HG02870 (cell line): Measurements from ENCODE around the gene NPAS4.
"Not testable (repeated sequence)": the region's sequence is repeated elsewhere in the genome, so short reads cannot be mapped to it uniquely, and the experiment has no call there.

ENCODE experiments used
- ATAC-seq: cut with Tn5 transposase; IDR thresholded peaks from one replicate; pipeline ENCODE4 v1.9.1; 2021; ENCODE audit warnings: mild to moderate bottlenecking, moderate library complexity; ENCODE audit not compliant: unreplicated experiment

Gene NPAS4

DNA sequence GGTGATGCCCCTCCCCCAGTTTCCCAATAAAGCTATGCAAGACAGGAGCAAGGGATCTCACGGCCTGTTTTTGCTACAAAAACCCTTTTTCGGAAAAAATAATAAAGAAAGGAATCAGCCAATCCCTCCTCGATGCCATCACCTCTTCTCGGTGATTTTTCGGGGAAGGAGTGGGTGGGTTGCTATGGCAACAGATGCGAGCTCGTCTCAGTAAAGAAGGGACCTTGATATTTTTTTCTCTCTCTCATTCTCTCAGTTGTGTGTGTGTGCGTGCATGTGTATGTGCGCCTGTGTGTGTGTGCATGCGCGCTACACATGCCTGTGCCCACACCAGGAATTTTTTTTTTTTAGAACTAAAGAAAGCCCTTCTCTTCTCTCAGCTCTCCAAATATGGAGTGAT is 3.8 kb upstream of the NPAS4 start:
- no peak for ATAC-seq

GRCh38 chr11:66418168-66418985 is 2.5 kb upstream of the NPAS4 start:
- no peak for ATAC-seq

DNA sequence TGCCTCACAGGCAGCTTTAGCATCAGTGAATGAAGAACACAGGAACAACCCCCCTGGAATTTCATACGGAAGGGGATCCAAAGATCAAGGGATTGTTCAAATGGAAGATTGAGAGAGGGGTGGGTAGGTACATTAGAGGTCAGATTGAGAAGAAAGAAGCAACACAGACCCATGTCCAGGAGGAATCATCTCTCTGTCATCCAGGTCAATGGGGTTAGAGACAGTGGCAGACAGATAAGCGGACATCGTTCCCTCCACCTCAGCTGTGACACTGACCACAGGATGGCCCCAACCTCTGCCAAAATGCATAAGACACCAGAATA is 1.9 kb upstream of the NPAS4 start:
- no peak for ATAC-seq

DNA sequence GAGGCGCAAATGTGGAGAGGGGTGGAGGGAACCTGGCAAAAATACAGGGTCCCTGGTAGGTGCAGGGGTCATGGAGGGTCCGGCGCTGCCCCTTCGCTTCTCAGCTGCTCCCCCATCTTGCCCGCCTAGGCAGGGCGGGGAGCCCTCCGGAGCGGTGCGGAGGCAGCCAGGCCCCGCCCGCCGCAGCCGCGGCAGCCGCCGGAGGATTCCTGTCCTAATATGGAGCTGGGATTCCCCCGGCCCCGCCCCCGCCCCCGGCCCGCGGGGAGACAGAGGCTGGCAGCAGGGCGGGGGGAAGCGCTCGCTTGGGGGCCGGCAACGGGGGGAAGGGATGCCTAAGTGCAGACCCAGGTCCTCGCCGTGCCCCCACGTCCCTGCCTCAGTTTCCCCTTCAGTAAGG is 1.0 kb upstream of the NPAS4 start:
- ATAC-seq, result no peak

- no peak for ATAC-seq
Observed at GRCh38 chr11:66421492-66422205, 814 bp downstream of the NPAS4 start.

- no peak for ATAC-seq
Observed at GRCh38 chr11:66426314-66426713, 5.5 kb downstream of the NPAS4 start.

DNA sequence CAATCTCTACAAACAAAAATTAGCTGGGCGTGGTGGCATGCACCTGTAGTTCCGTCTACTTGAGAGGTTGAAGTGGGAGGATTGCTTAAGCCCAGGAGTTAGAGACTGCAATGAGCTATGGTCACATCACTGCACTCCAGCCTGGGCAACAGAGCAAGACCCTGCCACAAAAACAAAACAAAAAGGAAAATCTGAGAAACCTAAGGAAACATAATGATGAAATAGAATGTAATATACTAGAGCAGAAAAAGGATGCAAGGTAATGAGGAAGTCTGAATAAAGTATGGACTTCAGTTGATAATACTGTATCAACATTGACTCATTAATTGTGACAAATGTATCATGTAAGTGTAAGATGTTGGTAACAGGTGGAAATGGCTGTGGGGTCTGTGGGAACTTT is 8.1 kb downstream of the NPAS4 start:
- no peak for ATAC-seq

- no peak for ATAC-seq
Observed at GRCh38 chr11:66429983-66430602, 9.3 kb downstream of the NPAS4 start.

DNA sequence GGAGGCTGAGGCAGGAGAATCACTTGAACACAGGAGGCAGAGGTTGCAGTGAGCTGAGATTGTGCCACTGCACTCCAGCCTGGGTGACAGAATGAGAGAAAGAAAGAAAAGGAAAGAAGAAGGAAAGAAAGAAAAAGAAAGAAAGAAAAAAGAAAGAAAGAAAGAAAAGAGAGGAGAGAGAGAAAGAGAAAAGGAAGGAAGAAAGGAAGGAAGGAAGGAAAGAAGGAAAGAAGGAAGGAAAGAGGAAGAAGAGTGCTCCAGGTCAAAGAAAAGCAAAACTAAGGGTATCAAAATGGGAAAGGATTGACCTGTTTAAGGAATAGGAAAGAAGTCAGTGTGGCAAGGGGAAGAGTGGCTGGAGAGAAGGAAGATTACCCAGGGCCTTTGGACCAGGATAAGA is 10.5 kb downstream of the NPAS4 start:
- not testable (repeated sequence) for ATAC-seq

DNA sequence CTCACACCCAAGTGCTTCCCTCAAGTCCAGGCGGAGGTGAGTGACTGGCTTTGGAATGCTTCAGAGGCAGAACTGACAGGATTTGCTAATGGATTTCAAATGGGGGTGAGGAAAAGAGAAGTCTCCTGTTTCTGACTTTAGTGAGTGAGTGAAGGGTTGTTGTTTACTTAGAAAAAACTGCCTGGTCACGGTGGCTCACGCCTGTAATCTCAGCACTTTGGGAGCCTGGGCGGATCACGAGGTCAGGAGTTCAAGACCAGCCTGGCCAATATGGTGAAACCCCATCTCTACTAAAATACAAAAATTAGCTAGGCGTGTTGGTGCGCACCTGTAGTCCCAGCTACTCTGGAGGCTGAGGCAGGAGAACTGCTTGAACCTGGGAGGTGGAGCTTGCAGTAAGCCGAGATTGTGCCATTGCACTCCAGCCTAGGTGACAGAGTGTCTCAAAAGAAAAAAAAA is 11.1 kb downstream of the NPAS4 start:
- ATAC-seq, result not testable (repeated sequence)

DNA sequence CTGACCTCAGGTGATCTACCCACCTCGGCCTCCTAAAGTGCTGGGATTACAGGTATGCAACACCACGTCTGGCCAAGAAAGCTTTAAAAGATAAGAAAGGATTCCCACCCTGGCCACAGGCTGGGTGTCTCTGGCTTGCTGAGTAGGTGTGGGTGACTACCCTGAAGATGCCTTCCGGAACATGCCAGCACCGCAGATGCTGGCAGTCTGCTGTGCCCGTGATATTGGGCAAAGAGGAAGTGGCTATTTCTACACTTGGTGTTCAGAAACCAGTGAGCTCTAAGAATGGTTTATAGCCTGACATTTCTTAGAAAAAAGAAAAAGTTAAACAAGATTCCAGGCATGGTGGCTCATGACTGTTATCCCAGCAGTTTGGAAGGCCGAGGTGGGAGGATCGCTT is 11.8 kb downstream of the NPAS4 start:
- ATAC-seq, result no peak

DNA sequence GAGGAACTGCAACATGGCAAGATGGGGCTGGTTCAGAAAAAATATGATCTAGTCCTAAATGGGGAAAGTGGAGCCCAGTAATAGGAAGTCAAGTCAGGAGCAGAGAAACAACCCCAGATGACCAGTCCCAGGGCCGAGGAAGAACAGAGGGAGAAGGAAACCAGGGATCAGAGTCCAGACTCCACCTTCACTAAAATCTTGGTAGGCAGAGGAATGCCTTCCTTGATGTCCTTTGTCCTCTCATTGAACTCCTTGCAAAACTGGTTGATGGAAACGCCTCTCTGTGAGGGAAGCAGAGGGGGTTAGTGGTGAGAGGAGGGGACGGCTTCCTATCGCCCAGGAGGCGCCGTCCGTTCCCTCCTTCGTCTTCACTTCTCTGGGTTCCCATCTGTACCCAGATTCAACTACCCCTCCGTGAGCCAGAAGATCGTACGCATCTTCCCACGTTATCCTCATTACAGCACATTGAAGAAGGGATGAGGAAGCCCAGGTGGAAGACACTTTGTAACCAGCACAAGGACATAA is 17.2 kb downstream of the NPAS4 start:
- no peak for ATAC-seq

GRCh38 chr11:66438504-66439466 is 17.9 kb downstream of the NPAS4 start, which contains the start of gene MRPL11:
Gene MRPL11 (minus strand): TSS chr11:66438848. CDS start chr11:66438754, 94 bp downstream.
- ATAC-seq, result peak; percentile 96

DNA sequence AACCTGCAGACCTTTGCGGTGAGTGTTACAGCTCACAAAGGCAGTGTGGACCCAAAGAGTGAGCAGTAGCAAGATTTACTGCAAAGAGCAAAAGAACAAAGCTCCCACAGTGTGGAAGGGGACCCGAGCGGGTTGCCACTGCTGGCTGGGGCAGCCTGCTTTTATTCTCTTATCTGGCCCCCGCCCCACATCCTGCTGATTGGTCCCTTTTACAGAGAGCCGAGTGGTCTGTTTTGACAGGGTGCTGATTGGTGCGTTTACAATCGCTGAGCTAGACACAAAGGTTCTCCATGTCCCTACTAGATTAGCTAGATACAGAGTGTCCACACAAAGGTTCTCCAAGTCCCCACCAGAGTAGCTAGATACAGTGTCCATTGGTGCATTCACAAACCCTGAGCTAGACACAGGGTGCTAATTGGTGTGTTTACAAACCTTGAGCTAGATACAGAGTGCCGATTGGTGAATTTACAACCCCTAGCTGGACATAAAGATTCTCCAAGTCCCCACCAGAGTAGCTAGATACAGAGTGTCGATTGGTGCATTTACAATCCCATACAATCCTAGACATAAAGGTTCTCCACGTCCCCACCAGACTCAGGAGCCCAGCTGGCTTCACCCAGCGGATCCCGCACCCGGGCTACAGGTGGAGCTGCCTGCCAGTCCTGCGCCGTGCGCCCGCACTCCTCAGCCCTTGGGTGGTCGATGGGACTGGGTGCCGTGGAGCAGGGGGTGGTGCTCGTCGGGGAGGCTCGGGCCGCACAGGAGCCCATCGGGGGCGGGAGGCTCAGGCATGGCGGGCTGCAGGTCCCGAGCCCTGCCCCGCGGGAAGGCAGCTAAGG is 19.5 kb downstream of the NPAS4 start:
- not testable (repeated sequence) for ATAC-seq

DNA sequence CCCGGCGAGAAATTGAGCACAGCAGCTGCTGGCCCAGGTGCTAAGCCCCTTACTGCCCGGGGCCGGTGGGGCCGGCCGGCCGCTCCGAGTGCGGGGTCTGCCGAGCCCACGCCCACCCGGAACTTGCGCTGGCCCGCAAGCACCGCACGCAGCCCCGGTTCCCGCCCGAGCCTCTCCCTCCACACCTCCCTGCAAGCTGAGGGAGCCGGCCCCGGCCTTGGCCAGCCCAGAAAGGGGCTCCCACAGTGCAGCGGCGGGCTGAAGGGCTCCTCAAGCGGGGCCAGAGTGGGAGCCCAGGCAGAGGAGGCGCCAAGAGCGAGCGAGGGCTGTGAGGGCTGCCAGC is 20.1 kb downstream of the NPAS4 start:
- ATAC-seq, result not testable (repeated sequence)

DNA sequence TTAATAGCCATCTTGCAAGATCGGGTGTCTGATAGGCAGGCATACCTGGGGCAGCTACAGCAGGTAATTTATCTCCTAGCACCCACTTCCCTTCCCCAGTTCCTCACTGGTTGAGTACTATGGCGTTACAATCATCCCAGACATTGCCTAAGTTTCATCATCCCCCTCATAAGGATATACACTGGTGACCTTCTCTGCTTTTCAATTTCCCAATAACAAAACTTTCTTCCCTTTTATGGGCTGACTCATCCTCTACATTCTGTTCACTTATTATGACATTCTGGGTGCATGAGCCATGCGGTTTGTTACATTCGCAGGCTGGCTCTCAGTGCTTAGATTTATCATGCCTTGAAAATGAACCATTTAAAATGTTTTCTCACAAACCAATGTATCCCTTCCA is 22.8 kb downstream of the NPAS4 start:
- ATAC-seq, result no peak

DNA sequence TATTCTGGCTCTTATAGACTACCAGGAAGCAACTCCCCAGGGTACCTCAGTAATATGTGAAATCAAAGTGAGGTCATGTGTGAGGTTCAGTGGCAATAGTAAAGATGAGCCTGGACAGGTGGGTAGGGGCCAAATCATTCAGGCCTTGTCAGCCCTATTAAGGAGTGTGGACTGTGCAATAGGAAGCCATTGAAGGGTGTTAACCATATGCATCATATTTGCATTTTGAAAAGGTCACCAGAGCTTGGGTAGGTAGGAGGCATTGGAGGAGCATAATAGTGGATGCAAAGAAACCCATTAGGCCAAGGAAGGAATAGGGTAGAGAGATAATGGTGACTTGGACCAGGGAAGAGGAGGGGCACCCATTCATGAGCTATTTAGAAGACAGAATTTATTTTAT is 26.2 kb downstream of the NPAS4 start:
- ATAC-seq, result no peak

GRCh38 chr11:66448523-66448922 is 27.7 kb downstream of the NPAS4 start:
- no peak for ATAC-seq

GRCh38 chr11:66450560-66450959 is 29.7 kb downstream of the NPAS4 start:
- ATAC-seq, result no peak

DNA sequence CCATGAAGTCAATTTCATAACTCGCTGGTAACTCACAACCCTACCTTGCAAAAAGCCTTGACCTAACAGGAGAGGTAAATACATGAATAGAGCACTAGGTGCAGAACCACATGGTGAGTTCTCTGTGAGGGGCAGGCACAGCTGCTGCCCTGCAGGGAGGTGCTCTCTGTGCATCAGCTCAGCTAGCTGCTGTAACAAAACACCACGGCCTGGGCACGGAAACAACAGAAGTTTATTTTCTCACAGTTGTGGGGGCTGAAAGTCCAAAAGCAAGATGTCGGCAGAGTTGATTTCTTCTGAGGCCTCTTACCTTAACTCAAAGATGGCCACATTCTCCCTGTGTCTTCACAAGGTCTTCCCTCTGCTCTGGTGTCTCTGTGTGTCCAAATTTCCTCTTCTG is 30.8 kb downstream of the NPAS4 start:
- no peak for ATAC-seq
